Small intestine (tissue), 7 donors: ENCODE results near the gene ILKAP. TPM values are rescaled to one million over a fixed set of nuclear protein-coding genes. Genes with fewer than 3 reads are reported as not detected.

ENCODE experiments used
- DNase-seq, 2 donors: peaks; one replicate each; pipeline versions ENCODE4 v3.0.0 to v3.0.0-alpha.2; 2013
- FAIRE-seq: peaks from 2 replicates; lab custom pipeline; 2012; peaks lifted over from hg19 to GRCh38; lab: Jason Lieb, UNC
- H3K27ac ChIP-seq, 3 donors: one replicate each; pipeline ENCODE4 v1.5.1; 2013; ENCODE audit warnings: low read length in 2 of 3, mild to moderate bottlenecking in 2 of 3, control low read depth in 1 of 3, inconsistent platforms in 1 of 3, low read depth in 1 of 3, moderate library complexity in 1 of 3
- H3K27me3 ChIP-seq, 3 donors: one replicate each; pipeline ENCODE4 v1.6.1; 2013; ENCODE audit warnings: low read length in 3 of 3, inconsistent platforms in 1 of 3; ENCODE audit not compliant: control insufficient read depth in 3 of 3, insufficient read depth in 3 of 3
- H3K36me3 ChIP-seq, 3 donors: one replicate each; pipeline ENCODE4 v1.6.1; 2013; ENCODE audit warnings: low read length in 3 of 3, inconsistent platforms in 1 of 3, low read depth in 1 of 3, mild to moderate bottlenecking in 1 of 3, moderate library complexity in 1 of 3; ENCODE audit not compliant: control insufficient read depth in 3 of 3, insufficient read depth in 2 of 3
- H3K4me1 ChIP-seq, 3 donors: one replicate each; pipeline ENCODE4 v1.6.1; 2013; ENCODE audit warnings: low read length in 2 of 3, inconsistent platforms in 1 of 3, low read depth in 1 of 3, mild to moderate bottlenecking in 1 of 3, moderate library complexity in 1 of 3; ENCODE audit not compliant: control insufficient read depth in 3 of 3, insufficient read depth in 2 of 3
- H3K4me3 ChIP-seq, 3 donors: one replicate each; pipeline ENCODE4 v1.5.1; 2013; ENCODE audit warnings: low read length in 3 of 3, control low read depth in 1 of 3, inconsistent platforms in 1 of 3, low read depth in 1 of 3, mild to moderate bottlenecking in 1 of 3, moderate library complexity in 1 of 3
- H3K9me3 ChIP-seq, 2 donors: one replicate each; pipeline ENCODE4 v1.6.1; 2013; ENCODE audit warnings: low read depth in 1 of 2, low read length in 1 of 2; ENCODE audit not compliant: control insufficient read depth in 2 of 2, insufficient read depth in 1 of 2
- WGBS, 3 donors: extraction: QIAGEN DNeasy Blood & Tissue Kit; methylation state at CpG; one replicate each; pipeline ENCODE4 v1.1.7; 2013; 5-methylcytosine and 5-hydroxymethylcytosine counted together
- polyA plus RNA-seq, 4 donors: library from polyadenylated mRNA; stranded (reverse) in 3 of 4; unstranded in 1 of 4; fragments of 200-250 nt in 3 of 4; fragments of 120-200 nt in 1 of 4; gene quantifications; one replicate each; pipeline versions ENCODE4 v1.2.1 to v1.2.3, GENCODE V29; 2013
- donor health status: healthy with polysubstance abuse.
- donor health status: control.
- donor health status: control.
- donor health status: Bipolar disorder and iron deficiency.
- donor health status: healthy.

The ILKAP gene
- polyA plus RNA-seq, 4 donors: 37.6 to 66.0 (median 46.8) TPM

- H3K27me3 ChIP-seq: peaks cover 2 to 44% (median 7%) of the 10 kb centered on the region in 3 donors
- H3K9me3 ChIP-seq: no peaks in the 10 kb centered on the region
- FAIRE-seq (no peak), DNase-seq (peak in 1 of 2 donors; percentile 51)
- WGBS, 3 donors: 4 to 10% (median 5%) methylated on average over 27 to 95 of the region's 95 CpGs
- H3K36me3 ChIP-seq: peaks cover 0 to 28% (median 0%) of the 10 kb centered on the region in 3 donors
- peak overlapping the region in 1 of 3 donors; percentile 18 for H3K4me3 ChIP-seq
- peaks cover 0 to 3% (median 0%) of the 10 kb centered on the region in 3 donors for H3K4me1 ChIP-seq
- no peak overlapping the region for H3K27ac ChIP-seq
Observed at GRCh38 chr2:238163481-238164198, 39.9 kb downstream of the ILKAP start.

GRCh38 chr2:238162846-238163441 lies 40.6 kb downstream of the ILKAP start:
- WGBS, 3 donors: 53 to 66% (median 57%) methylated on average over 14 to 15 of the region's 15 CpGs

GRCh38 chr2:238162251-238162845 lies 41.1 kb downstream of the ILKAP start:
- 79 to 87% (median 82%) methylated on average over 14 of the region's 14 CpGs for WGBS, 3 donors
- H3K27me3 ChIP-seq: peaks cover 2 to 50% (median 10%) of the 10 kb centered on the region in 3 donors
- FAIRE-seq: no peak

More at GRCh38 chr2:238162846-238163441, 40.6 kb downstream of the ILKAP start:
- Histone ChIP-seq H3K36me3 (peaks cover 0 to 22% (median 0%) of the 10 kb centered on the region in 3 donors), H3K4me3 (no peak overlapping the region), H3K27ac (no peak overlapping the region), H3K9me3 (no peaks in the 10 kb centered on the region), H3K27me3 (peaks cover 2 to 50% (median 10%) of the 10 kb centered on the region in 3 donors), H3K4me1 (peaks cover 0 to 6% (median 0%) of the 10 kb centered on the region in 3 donors)
- FAIRE-seq (no peak), DNase-seq (no peak)

DNA sequence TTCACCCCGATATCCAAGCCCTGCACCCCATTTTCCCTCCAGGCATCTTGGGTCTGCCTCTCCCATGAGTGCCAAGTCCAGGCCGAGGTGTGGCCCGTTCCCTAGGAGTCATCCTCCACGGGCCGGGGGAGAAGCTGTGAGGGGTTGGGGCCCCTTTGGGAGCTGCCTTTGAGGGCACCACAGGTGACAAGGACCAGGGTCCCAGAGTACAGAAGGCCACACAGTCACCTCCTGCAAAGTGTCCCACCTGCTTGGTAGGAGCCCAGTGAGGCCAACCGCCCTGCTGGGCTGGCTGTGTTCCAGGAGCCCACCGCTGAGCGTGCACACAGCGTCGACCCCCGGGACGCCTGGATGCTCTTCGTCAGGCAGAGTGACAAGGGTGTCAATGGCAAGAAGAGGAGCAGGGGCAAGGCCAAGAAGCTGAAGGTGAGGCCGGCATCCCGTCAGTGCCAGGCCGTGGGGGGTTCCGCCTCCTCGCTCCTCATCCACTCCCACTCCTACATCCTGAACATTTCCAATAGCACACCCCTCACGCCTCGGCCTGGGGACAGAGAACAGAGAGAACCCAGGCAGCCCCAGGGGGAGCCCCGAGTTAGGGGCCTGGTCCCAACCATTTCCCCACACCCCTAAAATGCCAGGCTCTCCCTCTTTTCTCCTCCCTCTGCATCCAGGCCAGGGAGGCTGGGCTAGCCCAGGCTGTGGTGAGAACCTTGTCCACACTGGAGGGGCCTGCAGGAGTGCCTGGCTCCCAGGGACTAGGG lies 42.0 kb downstream of the ILKAP start:
- H3K27me3 ChIP-seq: peaks cover 2 to 50% (median 10%) of the 10 kb centered on the region in 3 donors

More at GRCh38 chr2:238162251-238162845, 41.1 kb downstream of the ILKAP start:
- H3K9me3 ChIP-seq: no peaks in the 10 kb centered on the region
- peaks cover 0 to 5% (median 0%) of the 10 kb centered on the region in 3 donors for H3K4me1 ChIP-seq
- peaks cover 0 to 16% (median 0%) of the 10 kb centered on the region in 3 donors for H3K36me3 ChIP-seq
- DNase-seq: no peak
- no peak overlapping the region for H3K4me3 ChIP-seq
- no peak overlapping the region for H3K27ac ChIP-seq

GRCh38 chr2:238160206-238161129 lies 43.0 kb downstream of the ILKAP start:
- WGBS, 3 donors: 52 to 60% (median 57%) methylated on average over 23 of the region's 23 CpGs
- H3K27ac ChIP-seq: no peak overlapping the region
- peaks cover 2 to 50% (median 10%) of the 10 kb centered on the region in 3 donors for H3K27me3 ChIP-seq
- peaks cover 0 to 3% (median 0%) of the 10 kb centered on the region in 3 donors for H3K4me1 ChIP-seq
- no peak for DNase-seq
- FAIRE-seq: no peak
- H3K9me3 ChIP-seq: no peaks in the 10 kb centered on the region
- no peak overlapping the region for H3K4me3 ChIP-seq
- peaks cover 0 to 4% (median 0%) of the 10 kb centered on the region in 3 donors for H3K36me3 ChIP-seq

More for the DNA sequence above, 42.0 kb downstream of the ILKAP start:
- Histone ChIP-seq H3K4me3 (no peak overlapping the region), H3K4me1 (peaks cover 0 to 3% (median 0%) of the 10 kb centered on the region in 3 donors), H3K9me3 (no peaks in the 10 kb centered on the region), H3K36me3 (peaks cover 0 to 7% (median 0%) of the 10 kb centered on the region in 3 donors), H3K27ac (no peak overlapping the region)
- FAIRE-seq (no peak), DNase-seq (no peak)
- 78 to 88% (median 82%) methylated on average over 21 of the region's 21 CpGs for WGBS, 3 donors

GRCh38 chr2:238159661-238160205 lies 43.8 kb downstream of the ILKAP start:
- H3K9me3 ChIP-seq: no peaks in the 10 kb centered on the region
- DNase-seq: no peak
- no peak overlapping the region for H3K27ac ChIP-seq
- H3K4me1 ChIP-seq: peaks cover 0 to 3% (median 0%) of the 10 kb centered on the region in 3 donors
- no peak overlapping the region for H3K4me3 ChIP-seq
- 28 to 52% (median 42%) methylated on average over 10 of the region's 10 CpGs for WGBS, 3 donors
- H3K27me3 ChIP-seq: peaks cover 2 to 50% (median 10%) of the 10 kb centered on the region in 3 donors
- FAIRE-seq: no peak
- no peaks in the 10 kb centered on the region for H3K36me3 ChIP-seq

DNA sequence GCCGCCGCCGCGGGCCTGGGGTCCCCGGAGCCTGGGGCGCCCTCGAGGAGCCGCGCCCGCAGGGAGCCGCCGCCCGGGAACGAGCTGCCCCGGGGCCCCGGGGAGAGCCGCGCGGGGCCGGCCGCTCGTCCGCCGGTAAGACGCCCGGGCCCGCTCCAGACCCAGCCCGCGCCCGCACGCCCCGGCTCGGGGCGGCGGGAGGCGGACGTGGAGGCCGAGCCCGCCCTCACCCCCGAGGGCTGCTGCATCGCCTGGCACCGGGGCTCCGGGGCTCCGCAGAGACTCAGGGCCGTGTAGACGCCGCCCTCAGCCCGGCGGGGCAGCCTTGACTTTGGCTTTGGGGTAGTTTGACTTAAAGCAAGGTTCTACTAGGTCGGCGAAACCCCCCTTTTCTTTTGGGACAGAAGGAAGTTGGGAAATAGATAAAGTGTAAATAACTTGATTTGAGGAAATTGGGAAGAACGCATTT lies 44.4 kb downstream of the ILKAP start:
- Histone ChIP-seq H3K4me3 (peak overlapping the region in 1 of 3 donors; percentile 56), H3K27ac (no peak overlapping the region), H3K9me3 (no peaks in the 10 kb centered on the region), H3K36me3 (no peaks in the 10 kb centered on the region), H3K27me3 (peaks cover 2 to 48% (median 10%) of the 10 kb centered on the region in 3 donors), H3K4me1 (peaks cover 0 to 3% (median 0%) of the 10 kb centered on the region in 3 donors)
- DNase-seq (no peak), FAIRE-seq (no peak)
- WGBS, 3 donors: 1 to 4% (median 2%) methylated on average over 19 to 52 of the region's 52 CpGs
